Neural cell (in vitro differentiated cells): ENCODE data around the gene CYP26B1. TPM values are rescaled to one million over a fixed set of nuclear protein-coding genes. Genes with fewer than 3 reads are reported as not detected.

ENCODE experiments used
- H2AFZ ChIP-seq: fragments of 200-600, 300-800 bp; sonication (generic), shearing (Covaris generic); 2 replicates; pipeline ENCODE4 v1.6.0; 2014; ENCODE audit warnings: low read depth, mild to moderate bottlenecking, antibody characterized with exemption, low read length, moderate library complexity
- H3F3A ChIP-seq: fragments of 200-600 bp; shearing (Covaris generic); 2 replicates; pipeline ENCODE4 v1.6.1; 2016; ENCODE audit warnings: mild to moderate bottlenecking, moderate library complexity, mixed read lengths, antibody characterized with exemption, low read length; ENCODE audit not compliant: insufficient read depth, poor library complexity, severe bottlenecking
- H3K27ac ChIP-seq: fragments of 200-600, 300-800 bp; sonication (generic), shearing (Covaris generic); 2 replicates; pipeline ENCODE4 v1.5.1; 2014; ENCODE audit warnings: mild to moderate bottlenecking, low read length, moderate library complexity
- H3K27me3 ChIP-seq: fragments of 300-800, 200-600 bp; sonication (generic), shearing (Covaris generic); 2 replicates; pipeline ENCODE4 v1.6.0; 2014; ENCODE audit warnings: mild to moderate bottlenecking, low read depth, low read length, moderate library complexity; ENCODE audit not compliant: insufficient read depth
- H3K36me3 ChIP-seq: fragments of 300-800, 200-600 bp; sonication (generic), shearing (Covaris generic); 2 replicates; pipeline ENCODE4 v1.5.1; 2014; ENCODE audit warnings: mild to moderate bottlenecking, antibody characterized with exemption, low read length, moderate library complexity; ENCODE audit not compliant: insufficient read depth
- H3K4me2 ChIP-seq: fragments of 300-800, 200-600 bp; sonication (generic), shearing (Covaris generic); 2 replicates; pipeline ENCODE4 v1.6.0; 2014; ENCODE audit warnings: mild to moderate bottlenecking, low read length
- H3K4me3 ChIP-seq: fragments of 300-800, 200-600 bp; sonication (generic), shearing (Covaris generic); 2 replicates; pipeline ENCODE4 v1.5.1; 2014; ENCODE audit warnings: mild to moderate bottlenecking, low read length, moderate library complexity
- H3K79me2 ChIP-seq: fragments of 200-600 bp; shearing (Covaris generic); replicated peaks from 2 replicates; pipeline ENCODE4 v1.6.0; 2014; ENCODE audit warnings: mild to moderate bottlenecking, low read length, moderate library complexity; ENCODE audit not compliant: insufficient read depth
- H3K9ac ChIP-seq: fragments of 300-800, 200-600 bp; sonication (generic), shearing (Covaris generic); 2 replicates; pipeline ENCODE4 v1.6.1; 2016; ENCODE audit warnings: mild to moderate bottlenecking, low read length, mixed read lengths
- H3K9me2 ChIP-seq: fragments of 200-600 bp; shearing (Covaris generic); 2 replicates; pipeline ENCODE4 v1.6.1; 2016; ENCODE audit warnings: mild to moderate bottlenecking, low read length, mixed read lengths; ENCODE audit not compliant: insufficient read depth
- H3K9me3 ChIP-seq: fragments of 200-600, 300-800 bp; sonication (generic), shearing (Covaris generic); 2 replicates; pipeline ENCODE4 v1.6.1; 2016; ENCODE audit warnings: mild to moderate bottlenecking, mixed run types, low read length, moderate library complexity, mixed read lengths
- H4K20me1 ChIP-seq: fragments of 200-600 bp; shearing (Covaris generic); 2 replicates; pipeline ENCODE4 v1.6.1; 2016; ENCODE audit warnings: mild to moderate bottlenecking, mixed run types; ENCODE audit not compliant: insufficient read depth
- EP300 ChIP-seq: fragments of 450-650 bp; conservative IDR thresholded peaks from 2 replicates; pipeline ENCODE4 v1.6.1; 2014; ENCODE audit warnings: antibody characterized with exemption, mild to moderate bottlenecking, moderate library complexity; ENCODE audit not compliant: poor library complexity, severe bottlenecking
- EZH2 ChIP-seq: fragments of 200-600, 300-800 bp; shearing (Covaris generic), sonication (generic); IDR thresholded peaks from 2 replicates; pipeline ENCODE4 v1.6.1; 2014; ENCODE audit warnings: antibody characterized with exemption, low read length, borderline replicate concordance, mild to moderate bottlenecking; ENCODE audit not compliant: insufficient read depth, poor library complexity, severe bottlenecking
- MXI1 ChIP-seq: fragments of 450-650 bp; conservative IDR thresholded peaks from 2 replicates; pipeline ENCODE4 v1.6.1; 2014; ENCODE audit warnings: antibody characterized with exemption, mild to moderate bottlenecking; ENCODE audit not compliant: poor library complexity, severe bottlenecking
- POLR2AphosphoS5 ChIP-seq: IDR thresholded peaks from 2 replicates; pipeline ENCODE4 v1.6.1; 2012
- RAD21 ChIP-seq: fragments of 450-650 bp; conservative IDR thresholded peaks from 2 replicates; pipeline ENCODE4 v1.6.1; 2014; ENCODE audit warnings: antibody characterized with exemption, mild to moderate bottlenecking, moderate library complexity
- REST ChIP-seq: IDR thresholded peaks from 2 replicates; pipeline ENCODE4 v1.6.1; 2012; ENCODE audit warnings: borderline replicate concordance
- SMC3 ChIP-seq: fragments of 450-650 bp; conservative IDR thresholded peaks from 2 replicates; pipeline ENCODE4 v1.6.1; 2014; ENCODE audit warnings: antibody characterized with exemption, mild to moderate bottlenecking, moderate library complexity; ENCODE audit not compliant: poor library complexity
- TAF1 ChIP-seq: IDR thresholded peaks from 2 replicates; pipeline ENCODE4 v1.6.1; 2012; ENCODE audit warnings: low read depth
- polyA plus RNA-seq: library from polyadenylated mRNA; depleted of rRNA; stranded (reverse); fragments of >200 nt; gene quantifications from 2 replicates; pipeline ENCODE4 v1.2.3, GENCODE V29; 2014
- TF ChIP-seq, protein P1 (sequence below): fragments of 450-650 bp; IDR thresholded peaks from 2 replicates; pipeline ENCODE4 v1.5.1; 2014; ENCODE audit warnings: antibody characterized with exemption, mild to moderate bottlenecking, moderate library complexity; ENCODE audit not compliant: poor library complexity, severe bottlenecking

CYP26B1 gene
- polyA plus RNA-seq, 1 donor from 2014 or later: 0.83 TPM

DNA sequence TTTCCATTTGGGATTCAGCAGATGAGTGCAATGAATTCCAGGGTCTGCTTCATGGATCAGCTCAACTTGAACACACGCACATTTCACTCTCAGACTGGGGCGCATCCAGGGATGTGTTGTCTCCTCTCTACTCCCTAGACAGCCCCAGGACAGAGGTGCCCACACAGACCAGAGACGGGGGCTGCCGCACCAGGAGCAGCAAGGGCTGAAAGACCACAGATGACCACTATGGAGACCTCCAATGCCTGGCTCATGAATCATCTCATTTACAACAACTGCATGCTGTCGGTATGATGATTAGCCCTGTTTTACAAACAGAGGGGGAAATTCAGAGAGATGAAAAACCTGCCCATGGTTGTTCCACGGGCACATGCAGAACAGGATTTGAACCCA lies 63.1 kb downstream of the CYP26B1 start:
- Histone ChIP-seq H3K9ac (no peak overlapping the region), H3K36me3 (no peaks in the 10 kb centered on the region), H3K9me2 (no peaks in the 10 kb centered on the region), H3K9me3 (no peaks in the 10 kb centered on the region), H3K79me2 (no peaks in the 10 kb centered on the region), H3K4me3 (no peak overlapping the region), H2AFZ (no peak overlapping the region), H3F3A (no peaks in the 10 kb centered on the region), H3K4me2 (no peak overlapping the region), H3K27ac (no peak overlapping the region), H3K27me3 (no peaks in the 10 kb centered on the region), H4K20me1 (no peaks in the 10 kb centered on the region)
- TF ChIP-seq EZH2 (no peak), EP300 (no peak), RAD21 (no peak), TAF1 (no peak), SMC3 (no peak), MXI1 (no peak), POLR2AphosphoS5 (no peak)
- TF ChIP-seq, protein P1, sequence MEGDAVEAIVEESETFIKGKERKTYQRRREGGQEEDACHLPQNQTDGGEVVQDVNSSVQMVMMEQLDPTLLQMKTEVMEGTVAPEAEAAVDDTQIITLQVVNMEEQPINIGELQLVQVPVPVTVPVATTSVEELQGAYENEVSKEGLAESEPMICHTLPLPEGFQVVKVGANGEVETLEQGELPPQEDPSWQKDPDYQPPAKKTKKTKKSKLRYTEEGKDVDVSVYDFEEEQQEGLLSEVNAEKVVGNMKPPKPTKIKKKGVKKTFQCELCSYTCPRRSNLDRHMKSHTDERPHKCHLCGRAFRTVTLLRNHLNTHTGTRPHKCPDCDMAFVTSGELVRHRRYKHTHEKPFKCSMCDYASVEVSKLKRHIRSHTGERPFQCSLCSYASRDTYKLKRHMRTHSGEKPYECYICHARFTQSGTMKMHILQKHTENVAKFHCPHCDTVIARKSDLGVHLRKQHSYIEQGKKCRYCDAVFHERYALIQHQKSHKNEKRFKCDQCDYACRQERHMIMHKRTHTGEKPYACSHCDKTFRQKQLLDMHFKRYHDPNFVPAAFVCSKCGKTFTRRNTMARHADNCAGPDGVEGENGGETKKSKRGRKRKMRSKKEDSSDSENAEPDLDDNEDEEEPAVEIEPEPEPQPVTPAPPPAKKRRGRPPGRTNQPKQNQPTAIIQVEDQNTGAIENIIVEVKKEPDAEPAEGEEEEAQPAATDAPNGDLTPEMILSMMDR: no peak

GRCh38 chr2:72083751-72084583 lies 63.7 kb downstream of the CYP26B1 start:
- H2AFZ ChIP-seq: no peak overlapping the region
- H4K20me1 ChIP-seq: no peaks in the 10 kb centered on the region
- no peak overlapping the region for H3K27ac ChIP-seq
- no peak overlapping the region for H3K4me2 ChIP-seq
- TF ChIP-seq RAD21: no peak
- TF ChIP-seq SMC3: no peak
- TF ChIP-seq MXI1: no peak
- TF ChIP-seq TAF1: no peak
- TF ChIP-seq EZH2: no peak
- TF ChIP-seq, protein P1: no peak
- no peak for TF ChIP-seq REST
- no peak for TF ChIP-seq POLR2AphosphoS5
- TF ChIP-seq EP300: no peak
- no peaks in the 10 kb centered on the region for H3K79me2 ChIP-seq
- H3K9me3 ChIP-seq: no peaks in the 10 kb centered on the region
- H3K9me2 ChIP-seq: no peaks in the 10 kb centered on the region
- no peaks in the 10 kb centered on the region for H3K36me3 ChIP-seq
- H3F3A ChIP-seq: no peaks in the 10 kb centered on the region
- H3K4me3 ChIP-seq: no peak overlapping the region
- no peak overlapping the region for H3K9ac ChIP-seq
- H3K27me3 ChIP-seq: no peaks in the 10 kb centered on the region
